Neural progenitor cell (in vitro differentiated cells): ENCODE measurements around the gene MGLL.

ENCODE experiments used
- EZH2 ChIP-seq: fragments of 200-600 bp; sonication (generic); IDR thresholded peaks from 2 replicates; pipeline ENCODE4 v1.6.1; 2017; ENCODE audit warnings: antibody characterized with exemption, mild to moderate bottlenecking, moderate library complexity
- EZH2phosphoT487 ChIP-seq: fragments of 200-600 bp; sonication (generic); IDR thresholded peaks from 2 replicates; pipeline ENCODE4 v1.6.1; 2017; ENCODE audit warnings: antibody characterized with exemption
- TF ChIP-seq, protein P1 (sequence below): fragments of 200-600 bp; sonication (generic); IDR thresholded peaks from 2 replicates; pipeline ENCODE4 v1.5.1; 2017; ENCODE audit warnings: antibody characterized with exemption, mild to moderate bottlenecking

DNA sequence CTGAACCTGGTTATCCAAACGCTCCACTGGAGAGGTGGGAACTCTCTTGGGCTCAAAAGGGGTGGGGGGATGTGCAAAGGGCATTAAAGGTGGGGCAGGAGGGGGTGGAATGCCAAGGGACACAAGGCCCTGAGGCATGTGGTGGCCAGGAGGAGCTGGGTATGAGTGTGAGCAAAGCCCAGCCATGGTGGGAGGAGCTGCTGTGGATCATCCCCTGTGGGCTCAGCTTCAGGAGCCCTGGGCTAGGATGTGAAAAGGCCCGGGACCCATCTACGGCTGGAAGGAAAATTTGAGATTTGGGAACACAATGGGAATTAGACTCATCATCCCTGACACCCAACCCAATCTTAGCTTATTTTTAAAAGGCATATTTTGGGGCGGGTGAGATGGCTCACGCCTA, 33.3 kb downstream of the MGLL start:
- TF ChIP-seq EZH2 = no peak
- TF ChIP-seq, protein P1, sequence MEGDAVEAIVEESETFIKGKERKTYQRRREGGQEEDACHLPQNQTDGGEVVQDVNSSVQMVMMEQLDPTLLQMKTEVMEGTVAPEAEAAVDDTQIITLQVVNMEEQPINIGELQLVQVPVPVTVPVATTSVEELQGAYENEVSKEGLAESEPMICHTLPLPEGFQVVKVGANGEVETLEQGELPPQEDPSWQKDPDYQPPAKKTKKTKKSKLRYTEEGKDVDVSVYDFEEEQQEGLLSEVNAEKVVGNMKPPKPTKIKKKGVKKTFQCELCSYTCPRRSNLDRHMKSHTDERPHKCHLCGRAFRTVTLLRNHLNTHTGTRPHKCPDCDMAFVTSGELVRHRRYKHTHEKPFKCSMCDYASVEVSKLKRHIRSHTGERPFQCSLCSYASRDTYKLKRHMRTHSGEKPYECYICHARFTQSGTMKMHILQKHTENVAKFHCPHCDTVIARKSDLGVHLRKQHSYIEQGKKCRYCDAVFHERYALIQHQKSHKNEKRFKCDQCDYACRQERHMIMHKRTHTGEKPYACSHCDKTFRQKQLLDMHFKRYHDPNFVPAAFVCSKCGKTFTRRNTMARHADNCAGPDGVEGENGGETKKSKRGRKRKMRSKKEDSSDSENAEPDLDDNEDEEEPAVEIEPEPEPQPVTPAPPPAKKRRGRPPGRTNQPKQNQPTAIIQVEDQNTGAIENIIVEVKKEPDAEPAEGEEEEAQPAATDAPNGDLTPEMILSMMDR = no peak
- no peak for TF ChIP-seq EZH2phosphoT487
